GM23338 (cell line): ENCODE measurements around the gene WIPF1. TPM values are rescaled to one million over a fixed set of nuclear protein-coding genes. Genes with fewer than 3 reads are reported as not detected.

Source experiments
- ATAC-seq: fragments of 200-7000 bp; cut with Tn5 transposase; 3 replicates; pipeline ENCODE4 v1.9.1; 2020
- DNase-seq: peaks from one replicate; pipeline ENCODE4 v3.0.0-alpha.2; 2015; ENCODE audit warnings: low spot score
- H2AFZ ChIP-seq: fragments of 200-600 bp; sonication (generic); 2 replicates; pipeline ENCODE4 v1.8.0; 2016; ENCODE audit warnings: antibody characterized with exemption, mild to moderate bottlenecking, moderate library complexity
- H3F3A ChIP-seq: fragments of 200-600 bp; sonication (generic); replicated peaks from 2 replicates; pipeline ENCODE4 v1.8.0; 2017; ENCODE audit warnings: antibody characterized with exemption, mixed run types, low read depth
- H3K27ac ChIP-seq: fragments of 200-600 bp; sonication (generic); 2 replicates; pipeline ENCODE4 v1.6.1; 2016; ENCODE audit warnings: low read depth
- H3K27me3 ChIP-seq: fragments of 200-600 bp; sonication (generic); 2 replicates; pipeline ENCODE4 v1.8.0; 2016; ENCODE audit warnings: mild to moderate bottlenecking, mixed run types, moderate library complexity; ENCODE audit not compliant: insufficient read depth
- H3K36me3 ChIP-seq: fragments of 200-600 bp; sonication (generic); 2 replicates; pipeline ENCODE4 v1.8.0; 2016; ENCODE audit warnings: mild to moderate bottlenecking; ENCODE audit not compliant: insufficient read depth
- H3K4me1 ChIP-seq: fragments of 200-600 bp; sonication (generic); 2 replicates; pipeline ENCODE4 v1.8.0; 2016; ENCODE audit warnings: mild to moderate bottlenecking, moderate library complexity; ENCODE audit not compliant: insufficient read depth
- H3K4me2 ChIP-seq: fragments of 200-600 bp; sonication (generic); 2 replicates; pipeline ENCODE4 v1.7.1; 2017; ENCODE audit warnings: mixed run types
- H3K4me3 ChIP-seq: fragments of 200-600 bp; sonication (generic); 2 replicates; pipeline ENCODE4 v1.6.1; 2016; ENCODE audit warnings: mixed run types
- H3K79me2 ChIP-seq: fragments of 200-600 bp; sonication (generic); replicated peaks from 2 replicates; pipeline ENCODE4 v1.8.0; 2017; ENCODE audit warnings: mild to moderate bottlenecking; ENCODE audit not compliant: insufficient read depth
- H3K9me2 ChIP-seq: fragments of 200-600 bp; sonication (generic); 2 replicates; pipeline ENCODE4 v1.8.0; 2017; ENCODE audit not compliant: insufficient read depth
- H4K20me1 ChIP-seq: fragments of 200-600 bp; sonication (generic); replicated peaks from 2 replicates; pipeline ENCODE4 v1.8.0; 2017; ENCODE audit warnings: mild to moderate bottlenecking; ENCODE audit not compliant: insufficient read depth
- H3K27ac Mint-ChIP-seq: 2 replicates; pipeline ENCODE4 v1.8.0; 2020; ENCODE audit warnings: inconsistent platforms, mild to moderate bottlenecking, moderate library complexity, mixed read lengths
- H3K27me3 Mint-ChIP-seq: 3 replicates; pipeline ENCODE4 v1.8.0; 2022; ENCODE audit warnings: low read depth, mild to moderate bottlenecking, moderate library complexity, mixed read lengths, inconsistent platforms; ENCODE audit not compliant: insufficient read depth, poor library complexity
- H3K36me3 Mint-ChIP-seq: 3 replicates; pipeline ENCODE4 v1.8.0; 2021; ENCODE audit warnings: low read depth, mild to moderate bottlenecking, inconsistent platforms, moderate library complexity, mixed read lengths
- H3K4me1 Mint-ChIP-seq: 3 replicates; pipeline ENCODE4 v1.8.0; 2020; ENCODE audit warnings: mild to moderate bottlenecking, inconsistent platforms, mixed read lengths
- H3K4me3 Mint-ChIP-seq: 3 replicates; pipeline ENCODE4 v1.8.0; 2021; ENCODE audit warnings: moderate library complexity, mild to moderate bottlenecking, inconsistent platforms, mixed read lengths
- H3K9me3 Mint-ChIP-seq: 3 replicates; pipeline ENCODE4 v1.8.0; 2020; ENCODE audit warnings: moderate library complexity, mild to moderate bottlenecking, inconsistent platforms, mixed read lengths
- CREB1 ChIP-seq: fragments of 250-450 bp; sonication (Bioruptor Pico); IDR thresholded peaks from 2 replicates; pipeline ENCODE4 v1.5.0; 2020; ENCODE audit warnings: low read depth, mild to moderate bottlenecking, moderate library complexity
- ETS1 ChIP-seq: IDR thresholded peaks from 2 replicates; pipeline ENCODE4 v1.6.1; 2016; ENCODE audit warnings: antibody characterized with exemption
- EZH2 ChIP-seq: fragments of 200-600 bp; sonication (generic); IDR thresholded peaks from one replicate; pipeline ENCODE4 v1.8.0; 2017; ENCODE audit warnings: antibody characterized with exemption, mild to moderate bottlenecking, low read depth; ENCODE audit not compliant: unreplicated experiment
- EZH2phosphoT487 ChIP-seq: fragments of 200-600 bp; sonication (generic); IDR thresholded peaks from one replicate; pipeline ENCODE4 v1.8.1; 2018; ENCODE audit warnings: antibody characterized with exemption; ENCODE audit not compliant: unreplicated experiment
- JUNB ChIP-seq: IDR thresholded peaks from one replicate; pipeline ENCODE4 v1.6.1; 2016; ENCODE audit warnings: antibody characterized with exemption; ENCODE audit not compliant: unreplicated experiment
- NANOG ChIP-seq: IDR thresholded peaks from 2 replicates; pipeline ENCODE4 v1.6.1; 2016; ENCODE audit warnings: antibody characterized with exemption, borderline replicate concordance
- STAT1 ChIP-seq: IDR thresholded peaks from one replicate; pipeline ENCODE4 v1.6.1; 2016; ENCODE audit warnings: antibody characterized with exemption; ENCODE audit not compliant: unreplicated experiment
- ZNF114 ChIP-seq: fragments of 250-450 bp; sonication (Bioruptor Pico); IDR thresholded peaks from 2 replicates; pipeline ENCODE4 v1.5.0; 2020; ENCODE audit warnings: mild to moderate bottlenecking, moderate library complexity
- ZNF331 ChIP-seq: fragments of 250-450 bp; sonication (Bioruptor Pico); IDR thresholded peaks from 2 replicates; pipeline ENCODE4 v1.5.0; 2020; ENCODE audit warnings: low read depth, mild to moderate bottlenecking, moderate library complexity
- polyA plus RNA-seq: library from polyadenylated mRNA; unstranded; fragments of >200 nt; fragmentation: Nextera tagmentation; extraction: Ambion mirVana; gene quantifications from 2 replicates; pipeline ENCODE4 v1.2.1, GENCODE V29; 2016
- total RNA-seq: library from RNA; depleted of rRNA; stranded (reverse); fragments of >200 nt; shearing (Covaris generic); gene quantifications from 2 replicates; pipeline ENCODE4 v1.2.3, GENCODE V29; 2014
- TF ChIP-seq, protein P1 (sequence below): fragments of 250-450 bp; sonication (Bioruptor Pico); IDR thresholded peaks from 2 replicates; pipeline ENCODE4 v1.5.0; 2020; ENCODE audit warnings: mild to moderate bottlenecking, moderate library complexity
- TF ChIP-seq, protein P2 (sequence below), 2 experiments: fragments of 200-600 bp in 1 of 2; sonication (generic) in 1 of 2; conservative IDR thresholded peaks; 2 replicates each; pipeline versions ENCODE4 v1.5.1 to v1.6.1; 2016 to 2017; ENCODE audit warnings: antibody characterized with exemption in 2 of 2, low read depth in 2 of 2, mild to moderate bottlenecking in 2 of 2, moderate library complexity in 1 of 2
- TF ChIP-seq, protein P3 (sequence below): IDR thresholded peaks from one replicate; pipeline ENCODE4 v1.6.1; 2018; ENCODE audit warnings: antibody characterized with exemption; ENCODE audit not compliant: unreplicated experiment

WIPF1 gene
- total and polyA plus RNA-seq, 2 experiments from 2014 or later: 3.0 to 6.0 TPM

GRCh38 chr2:174555998-174556397, 41.6 kb downstream of the WIPF1 start:
- no peaks in the 10 kb centered on the region for H3K27me3 ChIP-seq
- no peaks in the 10 kb centered on the region for H3K4me1 ChIP-seq
- no peaks in the 10 kb centered on the region for H4K20me1 ChIP-seq
- Mint-ChIP-seq H3K27ac (no peak overlapping the region), H3K9me3 (peaks cover 10% of the 10 kb centered on the region), H3K36me3 (peaks cover 6% of the 10 kb centered on the region; the same call in 1 of the 3 replicates), H3K4me3 (no peak overlapping the region), H3K4me1 (peaks cover under 1% of the 10 kb centered on the region; the same call in 2 of the 3 replicates), H3K27me3 (no peaks in the 10 kb centered on the region)
- H2AFZ ChIP-seq: no peak overlapping the region
- TF ChIP-seq JUNB: no peak
- TF ChIP-seq NANOG: no peak
- TF ChIP-seq EZH2: no peak
- no peak for TF ChIP-seq STAT1
- TF ChIP-seq, protein P1, sequence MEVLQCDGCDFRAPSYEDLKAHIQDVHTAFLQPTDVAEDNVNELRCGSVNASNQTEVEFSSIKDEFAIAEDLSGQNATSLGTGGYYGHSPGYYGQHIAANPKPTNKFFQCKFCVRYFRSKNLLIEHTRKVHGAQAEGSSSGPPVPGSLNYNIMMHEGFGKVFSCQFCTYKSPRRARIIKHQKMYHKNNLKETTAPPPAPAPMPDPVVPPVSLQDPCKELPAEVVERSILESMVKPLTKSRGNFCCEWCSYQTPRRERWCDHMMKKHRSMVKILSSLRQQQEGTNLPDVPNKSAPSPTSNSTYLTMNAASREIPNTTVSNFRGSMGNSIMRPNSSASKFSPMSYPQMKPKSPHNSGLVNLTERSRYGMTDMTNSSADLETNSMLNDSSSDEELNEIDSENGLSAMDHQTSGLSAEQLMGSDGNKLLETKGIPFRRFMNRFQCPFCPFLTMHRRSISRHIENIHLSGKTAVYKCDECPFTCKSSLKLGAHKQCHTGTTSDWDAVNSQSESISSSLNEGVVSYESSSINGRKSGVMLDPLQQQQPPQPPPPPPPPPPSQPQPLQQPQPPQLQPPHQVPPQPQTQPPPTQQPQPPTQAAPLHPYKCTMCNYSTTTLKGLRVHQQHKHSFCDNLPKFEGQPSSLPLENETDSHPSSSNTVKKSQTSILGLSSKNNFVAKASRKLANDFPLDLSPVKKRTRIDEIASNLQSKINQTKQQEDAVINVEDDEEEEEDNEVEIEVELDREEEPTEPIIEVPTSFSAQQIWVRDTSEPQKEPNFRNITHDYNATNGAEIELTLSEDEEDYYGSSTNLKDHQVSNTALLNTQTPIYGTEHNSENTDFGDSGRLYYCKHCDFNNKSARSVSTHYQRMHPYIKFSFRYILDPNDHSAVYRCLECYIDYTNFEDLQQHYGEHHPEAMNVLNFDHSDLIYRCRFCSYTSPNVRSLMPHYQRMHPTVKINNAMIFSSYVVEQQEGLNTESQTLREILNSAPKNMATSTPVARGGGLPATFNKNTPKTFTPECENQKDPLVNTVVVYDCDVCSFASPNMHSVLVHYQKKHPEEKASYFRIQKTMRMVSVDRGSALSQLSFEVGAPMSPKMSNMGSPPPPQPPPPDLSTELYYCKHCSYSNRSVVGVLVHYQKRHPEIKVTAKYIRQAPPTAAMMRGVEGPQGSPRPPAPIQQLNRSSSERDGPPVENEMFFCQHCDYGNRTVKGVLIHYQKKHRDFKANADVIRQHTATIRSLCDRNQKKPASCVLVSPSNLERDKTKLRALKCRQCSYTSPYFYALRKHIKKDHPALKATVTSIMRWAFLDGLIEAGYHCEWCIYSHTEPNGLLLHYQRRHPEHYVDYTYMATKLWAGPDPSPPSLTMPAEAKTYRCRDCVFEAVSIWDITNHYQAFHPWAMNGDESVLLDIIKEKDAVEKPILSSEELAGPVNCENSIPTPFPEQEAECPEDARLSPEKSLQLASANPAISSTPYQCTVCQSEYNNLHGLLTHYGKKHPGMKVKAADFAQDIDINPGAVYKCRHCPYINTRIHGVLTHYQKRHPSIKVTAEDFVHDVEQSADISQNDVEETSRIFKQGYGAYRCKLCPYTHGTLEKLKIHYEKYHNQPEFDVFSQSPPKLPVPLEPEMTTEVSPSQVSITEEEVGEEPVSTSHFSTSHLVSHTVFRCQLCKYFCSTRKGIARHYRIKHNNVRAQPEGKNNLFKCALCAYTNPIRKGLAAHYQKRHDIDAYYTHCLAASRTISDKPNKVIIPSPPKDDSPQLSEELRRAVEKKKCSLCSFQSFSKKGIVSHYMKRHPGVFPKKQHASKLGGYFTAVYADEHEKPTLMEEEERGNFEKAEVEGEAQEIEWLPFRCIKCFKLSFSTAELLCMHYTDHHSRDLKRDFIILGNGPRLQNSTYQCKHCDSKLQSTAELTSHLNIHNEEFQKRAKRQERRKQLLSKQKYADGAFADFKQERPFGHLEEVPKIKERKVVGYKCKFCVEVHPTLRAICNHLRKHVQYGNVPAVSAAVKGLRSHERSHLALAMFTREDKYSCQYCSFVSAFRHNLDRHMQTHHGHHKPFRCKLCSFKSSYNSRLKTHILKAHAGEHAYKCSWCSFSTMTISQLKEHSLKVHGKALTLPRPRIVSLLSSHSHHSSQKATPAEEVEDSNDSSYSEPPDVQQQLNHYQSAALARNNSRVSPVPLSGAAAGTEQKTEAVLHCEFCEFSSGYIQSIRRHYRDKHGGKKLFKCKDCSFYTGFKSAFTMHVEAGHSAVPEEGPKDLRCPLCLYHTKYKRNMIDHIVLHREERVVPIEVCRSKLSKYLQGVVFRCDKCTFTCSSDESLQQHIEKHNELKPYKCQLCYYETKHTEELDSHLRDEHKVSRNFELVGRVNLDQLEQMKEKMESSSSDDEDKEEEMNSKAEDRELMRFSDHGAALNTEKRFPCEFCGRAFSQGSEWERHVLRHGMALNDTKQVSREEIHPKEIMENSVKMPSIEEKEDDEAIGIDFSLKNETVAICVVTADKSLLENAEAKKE (CRISPR knock-in tag): no peak
- no peak for TF ChIP-seq ZNF114 (CRISPR knock-in tag)
- no peak for TF ChIP-seq ETS1
- TF ChIP-seq, protein P2, sequence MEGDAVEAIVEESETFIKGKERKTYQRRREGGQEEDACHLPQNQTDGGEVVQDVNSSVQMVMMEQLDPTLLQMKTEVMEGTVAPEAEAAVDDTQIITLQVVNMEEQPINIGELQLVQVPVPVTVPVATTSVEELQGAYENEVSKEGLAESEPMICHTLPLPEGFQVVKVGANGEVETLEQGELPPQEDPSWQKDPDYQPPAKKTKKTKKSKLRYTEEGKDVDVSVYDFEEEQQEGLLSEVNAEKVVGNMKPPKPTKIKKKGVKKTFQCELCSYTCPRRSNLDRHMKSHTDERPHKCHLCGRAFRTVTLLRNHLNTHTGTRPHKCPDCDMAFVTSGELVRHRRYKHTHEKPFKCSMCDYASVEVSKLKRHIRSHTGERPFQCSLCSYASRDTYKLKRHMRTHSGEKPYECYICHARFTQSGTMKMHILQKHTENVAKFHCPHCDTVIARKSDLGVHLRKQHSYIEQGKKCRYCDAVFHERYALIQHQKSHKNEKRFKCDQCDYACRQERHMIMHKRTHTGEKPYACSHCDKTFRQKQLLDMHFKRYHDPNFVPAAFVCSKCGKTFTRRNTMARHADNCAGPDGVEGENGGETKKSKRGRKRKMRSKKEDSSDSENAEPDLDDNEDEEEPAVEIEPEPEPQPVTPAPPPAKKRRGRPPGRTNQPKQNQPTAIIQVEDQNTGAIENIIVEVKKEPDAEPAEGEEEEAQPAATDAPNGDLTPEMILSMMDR (conservative IDR thresholded peaks at IDR 0.05; ENCODE audit: low read depth in 2 of 2): no peak
- TF ChIP-seq CREB1: no peak
- TF ChIP-seq ZNF331 (CRISPR knock-in tag): no peak
- TF ChIP-seq, protein P3, sequence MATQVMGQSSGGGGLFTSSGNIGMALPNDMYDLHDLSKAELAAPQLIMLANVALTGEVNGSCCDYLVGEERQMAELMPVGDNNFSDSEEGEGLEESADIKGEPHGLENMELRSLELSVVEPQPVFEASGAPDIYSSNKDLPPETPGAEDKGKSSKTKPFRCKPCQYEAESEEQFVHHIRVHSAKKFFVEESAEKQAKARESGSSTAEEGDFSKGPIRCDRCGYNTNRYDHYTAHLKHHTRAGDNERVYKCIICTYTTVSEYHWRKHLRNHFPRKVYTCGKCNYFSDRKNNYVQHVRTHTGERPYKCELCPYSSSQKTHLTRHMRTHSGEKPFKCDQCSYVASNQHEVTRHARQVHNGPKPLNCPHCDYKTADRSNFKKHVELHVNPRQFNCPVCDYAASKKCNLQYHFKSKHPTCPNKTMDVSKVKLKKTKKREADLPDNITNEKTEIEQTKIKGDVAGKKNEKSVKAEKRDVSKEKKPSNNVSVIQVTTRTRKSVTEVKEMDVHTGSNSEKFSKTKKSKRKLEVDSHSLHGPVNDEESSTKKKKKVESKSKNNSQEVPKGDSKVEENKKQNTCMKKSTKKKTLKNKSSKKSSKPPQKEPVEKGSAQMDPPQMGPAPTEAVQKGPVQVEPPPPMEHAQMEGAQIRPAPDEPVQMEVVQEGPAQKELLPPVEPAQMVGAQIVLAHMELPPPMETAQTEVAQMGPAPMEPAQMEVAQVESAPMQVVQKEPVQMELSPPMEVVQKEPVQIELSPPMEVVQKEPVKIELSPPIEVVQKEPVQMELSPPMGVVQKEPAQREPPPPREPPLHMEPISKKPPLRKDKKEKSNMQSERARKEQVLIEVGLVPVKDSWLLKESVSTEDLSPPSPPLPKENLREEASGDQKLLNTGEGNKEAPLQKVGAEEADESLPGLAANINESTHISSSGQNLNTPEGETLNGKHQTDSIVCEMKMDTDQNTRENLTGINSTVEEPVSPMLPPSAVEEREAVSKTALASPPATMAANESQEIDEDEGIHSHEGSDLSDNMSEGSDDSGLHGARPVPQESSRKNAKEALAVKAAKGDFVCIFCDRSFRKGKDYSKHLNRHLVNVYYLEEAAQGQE: no peak
- no peak for TF ChIP-seq EZH2phosphoT487
- H3K4me2 ChIP-seq: no peak overlapping the region
- H3K4me3 ChIP-seq: no peak overlapping the region
- H3K9me2 ChIP-seq: 0 out of 2 replicates have a peak, but pooled peaks cover 6% of the 10 kb centered on the region
- ATAC-seq (no peak), DNase-seq (no peak)
- no peaks in the 10 kb centered on the region for H3F3A ChIP-seq
- no peaks in the 10 kb centered on the region for H3K79me2 ChIP-seq
- no peak overlapping the region for H3K27ac ChIP-seq
- H3K36me3 ChIP-seq: peaks cover 8% of the 10 kb centered on the region; the same call in 1 of the 2 replicates
